COR-L47 (cell line): ENCODE data around the gene SEPHS1.
"Not testable (repeated sequence)": the region's sequence is repeated elsewhere in the genome, so short reads cannot be mapped to it uniquely, and the experiment has no call there.

Experiments
- DNase-seq: peaks from one replicate; lab custom pipeline; 2025; lab: John Stamatoyannopoulos, UW

Gene SEPHS1

DNA sequence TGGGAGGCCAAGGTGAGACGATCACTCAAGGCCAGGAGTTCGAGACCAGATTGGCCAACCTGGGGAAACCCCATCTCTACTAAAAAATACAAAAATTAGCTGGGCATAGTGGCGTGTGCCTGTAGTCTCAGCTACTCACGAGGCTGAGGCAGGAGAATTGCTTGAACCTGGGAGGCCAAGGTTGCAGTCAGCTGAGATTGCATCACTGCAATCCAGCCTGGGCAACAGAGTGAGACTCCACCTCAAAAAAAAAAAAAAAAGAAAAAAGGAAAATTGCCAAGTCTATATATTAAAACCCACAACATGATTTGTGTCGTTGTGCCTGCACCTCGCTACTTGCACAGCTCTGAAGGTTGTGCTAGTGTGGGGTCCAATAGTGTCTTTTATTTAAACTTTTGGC lies 65.7 kb downstream of the SEPHS1 start:
- DNase-seq, result not testable (repeated sequence)

DNA sequence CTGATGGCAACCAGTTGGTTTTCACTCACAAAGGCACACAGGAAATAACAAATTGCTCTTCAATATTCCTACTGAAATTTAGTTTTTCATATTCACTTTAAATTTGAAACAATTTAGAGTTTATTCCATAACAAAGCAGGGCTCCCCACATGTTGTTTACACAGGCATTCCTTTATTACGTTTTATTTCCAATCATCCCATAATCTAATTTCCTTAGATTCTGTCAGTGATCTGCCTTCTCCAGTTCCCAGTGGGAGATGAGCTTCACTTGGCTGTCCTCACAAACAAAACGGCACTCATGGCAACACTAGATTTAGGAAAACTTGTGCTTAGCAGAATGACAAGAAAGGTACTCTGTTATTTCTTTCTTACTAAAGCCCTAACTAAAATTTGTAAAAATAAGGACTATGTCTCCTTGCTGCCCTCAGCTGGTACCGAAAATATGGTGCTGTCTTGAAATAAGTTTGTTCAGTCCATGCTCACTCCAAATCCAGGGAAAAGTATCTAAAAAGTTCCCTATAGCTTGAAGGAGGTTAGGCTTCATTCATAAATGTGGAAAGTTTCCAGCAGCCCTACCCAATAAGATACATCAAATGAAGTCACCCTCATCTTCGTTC lies 71.2 kb downstream of the SEPHS1 start:
- no peak for DNase-seq

DNA sequence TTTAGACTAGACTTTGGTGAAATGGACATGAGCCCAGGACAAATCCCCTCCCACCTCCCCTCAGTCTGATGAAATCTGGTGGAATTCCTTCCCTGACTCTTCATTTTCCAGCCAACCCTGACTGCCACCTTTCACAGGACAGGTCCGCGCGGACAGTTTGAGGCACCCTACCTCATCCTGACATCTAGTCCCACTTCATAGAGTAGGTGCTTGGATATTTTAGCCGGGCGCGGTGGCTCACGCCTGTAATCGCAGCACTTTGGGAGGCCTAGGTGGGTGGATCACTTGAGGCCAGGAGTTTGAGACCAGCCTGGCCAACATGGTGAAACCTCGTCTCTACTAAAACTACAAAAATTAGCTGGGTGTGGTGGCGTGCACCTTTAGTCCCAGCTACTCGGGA lies 71.9 kb downstream of the SEPHS1 start:
- not testable (repeated sequence) for DNase-seq

DNA sequence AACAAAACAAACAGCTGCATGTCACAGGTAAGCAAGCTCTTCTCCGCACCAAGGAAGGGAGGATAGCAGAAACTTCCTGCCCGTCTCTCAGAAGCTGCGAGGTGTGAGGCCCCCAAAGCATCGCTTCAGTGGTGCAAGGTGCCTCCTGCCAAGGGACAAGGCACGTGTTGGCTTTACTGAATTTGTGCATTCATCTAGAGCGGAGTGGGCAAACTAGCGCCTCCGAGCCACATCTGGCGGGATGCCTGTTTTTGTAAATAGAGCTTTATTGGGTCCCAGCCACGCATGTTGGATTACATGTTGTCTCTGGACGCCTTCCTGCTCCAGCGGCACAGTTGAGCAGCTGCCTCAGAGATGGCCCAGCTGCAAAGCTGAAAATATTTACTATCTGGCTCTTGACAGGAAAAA lies 75.9 kb downstream of the SEPHS1 start:
- no peak for DNase-seq

DNA sequence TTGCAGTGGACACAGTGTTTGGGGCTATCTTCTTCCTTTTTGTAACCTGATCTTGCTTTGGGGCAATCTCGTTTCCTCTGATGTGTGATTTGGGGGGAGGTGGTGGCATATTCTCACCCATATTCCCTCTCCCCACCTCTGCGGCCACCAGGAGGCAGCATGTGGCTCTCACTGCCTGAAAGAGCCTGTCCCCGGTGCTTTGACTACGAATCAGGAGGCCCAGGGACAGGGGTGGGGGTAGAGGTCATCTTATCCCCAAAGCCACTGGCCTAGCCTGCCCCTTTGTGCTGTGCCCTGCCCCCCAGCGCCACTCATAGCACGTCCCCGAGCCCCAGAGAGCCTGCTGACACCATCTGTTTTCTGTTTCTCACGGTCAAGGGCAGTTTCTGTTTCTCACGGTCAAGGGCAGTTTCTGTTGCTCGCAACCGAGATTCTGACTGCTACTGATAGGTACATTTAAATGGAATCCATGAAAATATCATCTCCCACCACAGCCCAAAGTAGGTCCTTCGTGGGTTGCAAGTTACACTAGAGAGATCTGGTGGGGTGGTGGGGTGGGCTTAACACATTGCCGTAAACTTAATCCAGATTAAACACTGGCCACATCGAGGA lies 76.4 kb downstream of the SEPHS1 start:
- no peak for DNase-seq

DNA sequence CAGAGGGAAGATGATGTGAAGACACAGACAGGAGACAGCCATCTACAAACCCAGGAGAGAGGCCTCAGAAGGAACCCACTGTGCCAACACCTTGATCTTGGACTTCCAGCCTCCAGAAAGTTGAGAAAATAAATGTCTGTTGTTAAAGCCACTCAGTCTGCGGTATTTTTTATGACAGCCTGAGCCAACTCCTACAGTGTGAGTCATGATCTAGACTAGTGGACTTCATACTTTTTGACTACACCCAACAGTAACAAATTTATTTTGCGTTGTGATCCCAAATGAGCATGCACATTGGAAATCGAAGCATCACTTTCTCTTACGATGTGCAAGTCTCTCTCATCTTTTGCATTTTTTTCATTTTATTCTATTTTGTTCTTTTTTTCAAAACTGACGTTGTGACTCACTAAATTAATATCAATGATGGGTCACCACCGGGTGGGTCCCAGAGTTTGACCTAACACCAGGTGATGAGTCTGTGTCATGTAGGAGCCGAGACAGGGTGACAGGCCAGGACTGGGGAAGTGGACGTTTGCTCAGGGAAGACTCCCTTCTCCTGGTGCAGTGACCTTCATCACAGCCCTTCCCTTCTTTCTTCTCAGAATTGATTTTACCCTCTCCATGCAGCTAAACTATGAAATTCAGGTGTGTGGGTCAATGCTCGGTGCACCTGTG lies 77.1 kb downstream of the SEPHS1 start:
- DNase-seq, result no peak

DNA sequence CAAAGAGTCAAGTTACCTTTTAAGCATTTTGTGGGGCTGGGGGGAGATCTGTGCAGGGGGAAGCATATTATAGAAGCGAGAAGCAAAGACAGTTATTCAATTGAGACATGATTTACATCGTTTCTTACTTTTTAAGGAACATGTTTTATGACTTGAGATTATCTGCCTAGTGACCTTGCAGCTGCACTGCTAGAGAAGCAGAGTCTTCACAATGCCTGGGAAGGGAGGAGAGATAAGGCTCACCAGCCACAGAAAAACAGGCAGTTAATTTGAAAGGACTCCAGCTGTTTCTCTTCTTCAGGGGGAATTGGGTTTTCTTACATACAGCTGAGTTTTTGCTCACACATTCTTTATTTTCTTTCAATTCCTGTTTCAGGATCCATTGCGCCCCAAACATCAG lies 79.3 kb downstream of the SEPHS1 start:
- DNase-seq, result no peak

DNA sequence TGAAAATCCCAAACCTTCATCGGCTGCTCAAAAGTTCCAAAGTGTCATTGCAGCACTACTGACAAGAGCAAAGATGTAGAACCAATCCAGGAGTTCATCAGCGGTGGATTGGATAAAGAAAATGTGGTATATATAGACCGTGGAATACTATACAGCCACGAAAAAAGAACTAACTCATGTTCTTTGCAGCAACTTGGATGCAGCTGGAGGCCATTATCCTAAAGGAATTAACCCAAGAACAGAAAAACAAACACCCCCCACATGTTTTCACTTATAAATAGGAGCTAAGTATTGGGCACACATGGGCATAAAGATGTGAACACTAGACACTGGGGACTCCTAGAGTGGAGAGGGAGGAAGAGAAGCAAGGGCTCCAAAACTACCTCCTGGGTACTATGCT lies 79.8 kb downstream of the SEPHS1 start:
- no peak for DNase-seq
